ENCODE data around the gene SETBP1. TPM values are rescaled to one million over a fixed set of nuclear protein-coding genes. Genes with fewer than 3 reads are reported as not detected.

The SETBP1 gene
- total RNA-seq, 3 donors from 2014 or later: 15.0 to 97.2 (median 17.8) TPM

GRCh38 chr18:45112682-45113081 lies 432.0 kb downstream of the SETBP1 start:
- no peaks in the 10 kb centered on the region for H3K4me1 ChIP-seq (ENCODE audit: low read depth)
- no peaks in the 10 kb centered on the region for H3K36me3 ChIP-seq (ENCODE audit: low read depth)
- intact Hi-C loops (cut with DNase I, micrococcal nuclease): no loop called here
- H3K9me3 ChIP-seq: no peaks in the 10 kb centered on the region
- H3K4me3 ChIP-seq: no peak overlapping the region
- no peak for TF ChIP-seq CTCF (IDR thresholded peaks at IDR 0.05)
- DNase-seq (no peak), ATAC-seq (no peak)

GRCh38 chr18:45116116-45116515 lies 435.4 kb downstream of the SETBP1 start:
- H3K36me3 ChIP-seq (ENCODE audit: low read depth): no peaks in the 10 kb centered on the region
- intact Hi-C loops (cut with DNase I, micrococcal nuclease): no loop called here
- no peak for ATAC-seq

More at GRCh38 chr18:45116116-45116515, 435.4 kb downstream of the SETBP1 start:
- no peak overlapping the region for H3K4me3 ChIP-seq
- no peaks in the 10 kb centered on the region for H3K9me3 ChIP-seq
- DNase-seq: no peak
- no peak for TF ChIP-seq CTCF (IDR thresholded peaks at IDR 0.05)
- no peaks in the 10 kb centered on the region for H3K4me1 ChIP-seq (ENCODE audit: low read depth)

Small RNA genes within 50 kb of the gene (microRNA-seq; reads per million reads assigned to microRNA genes)
- gene MIR4319: not detected

Measured in mucosa of descending colon (tissue), 3 donors.